HepG2 (cell line): ENCODE data around the gene SFI1. TPM values are rescaled to one million over a fixed set of nuclear protein-coding genes. Genes with fewer than 3 reads are reported as not detected.

Experiments
- ATRX ChIP-seq: sonication (generic); formaldehyde crosslinking; IDR thresholded peaks from 2 replicates; pipeline ENCODE4 v1.4.0; 2020; ENCODE audit warnings: missing genetic modification reagents, borderline replicate concordance
- HNF4A ChIP-seq: sonication (generic); formaldehyde crosslinking; IDR thresholded peaks from 2 replicates; pipeline ENCODE4 v1.4.0; 2020; ENCODE audit warnings: missing genetic modification reagents
- MEIS2 ChIP-seq: sonication (generic); formaldehyde crosslinking; IDR thresholded peaks from 2 replicates; pipeline ENCODE4 v1.9.0; 2021; ENCODE audit warnings: mild to moderate bottlenecking, missing genetic modification reagents
- NFKBIZ ChIP-seq: IDR thresholded peaks from 2 replicates; pipeline ENCODE4 v1.6.1; 2018; ENCODE audit warnings: missing genetic modification reagents, missing compliant biosample characterization
- PRMT3 ChIP-seq: sonication (generic); formaldehyde crosslinking; IDR thresholded peaks from 2 replicates; pipeline ENCODE4 v1.8.1; 2022; ENCODE audit warnings: low read depth, mild to moderate bottlenecking, moderate library complexity, missing genetic modification reagents, borderline replicate concordance
- RAD51 ChIP-seq: fragments of 450-650 bp; IDR thresholded peaks from 2 replicates; pipeline ENCODE4 v1.6.1; 2016; ENCODE audit warnings: borderline replicate concordance
- REL ChIP-seq: sonication (generic); formaldehyde crosslinking; conservative IDR thresholded peaks from 2 replicates; pipeline ENCODE4 v1.8.0; 2022; ENCODE audit warnings: mild to moderate bottlenecking, missing genetic modification reagents, moderate library complexity
- RXRA ChIP-seq: sonication (generic); formaldehyde crosslinking; IDR thresholded peaks from 2 replicates; pipeline ENCODE4 v1.5.1; 2020; ENCODE audit warnings: missing genetic modification reagents
- TAF1 ChIP-seq: sonication (generic); formaldehyde crosslinking; IDR thresholded peaks from 2 replicates; pipeline ENCODE4 v1.4.0; 2020; ENCODE audit warnings: missing genetic modification reagents
- TCF7 ChIP-seq: sonication (generic); IDR thresholded peaks from 2 replicates; pipeline ENCODE4 v1.6.1; 2016; ENCODE audit warnings: antibody characterized with exemption, low read depth
- TFE3 ChIP-seq: IDR thresholded peaks from 2 replicates; pipeline ENCODE4 v1.6.1; 2016
- TRIM22 ChIP-seq: fragments of 450-650 bp; IDR thresholded peaks from 2 replicates; pipeline ENCODE4 v1.6.1; 2017
- TRIM24 ChIP-seq: sonication (generic); formaldehyde crosslinking; IDR thresholded peaks from 2 replicates; pipeline ENCODE4 v1.8.0; 2022; ENCODE audit warnings: mild to moderate bottlenecking, missing genetic modification reagents
- ZBTB20 ChIP-seq: sonication (generic); formaldehyde crosslinking; IDR thresholded peaks from 2 replicates; pipeline ENCODE4 v1.8.1; 2023; ENCODE audit warnings: missing genetic modification reagents, low read depth, mild to moderate bottlenecking, borderline replicate concordance
- ZBTB43 ChIP-seq: sonication (generic); formaldehyde crosslinking; conservative IDR thresholded peaks from 2 replicates; pipeline ENCODE4 v1.4.0; 2020; ENCODE audit warnings: missing genetic modification reagents
- ZGPAT ChIP-seq: IDR thresholded peaks from 2 replicates; pipeline ENCODE4 v1.6.1; 2016; ENCODE audit warnings: mild to moderate bottlenecking
- ZNF10 ChIP-seq: sonication (generic); formaldehyde crosslinking; IDR thresholded peaks from 2 replicates; pipeline ENCODE4 v1.4.0; 2020; ENCODE audit warnings: mild to moderate bottlenecking, low read depth, missing genetic modification reagents, borderline replicate concordance
- ZNF274 ChIP-seq: sonication (generic); formaldehyde crosslinking; IDR thresholded peaks from 2 replicates; pipeline ENCODE4 v1.5.1; 2020; ENCODE audit warnings: mild to moderate bottlenecking, missing genetic modification reagents
- ZNF34 ChIP-seq: sonication (generic); formaldehyde crosslinking; IDR thresholded peaks from 2 replicates; pipeline ENCODE4 v1.4.0; 2020; ENCODE audit warnings: mild to moderate bottlenecking, missing genetic modification reagents, borderline replicate concordance
- ZNF704 ChIP-seq: sonication (generic); formaldehyde crosslinking; IDR thresholded peaks from 2 replicates; pipeline ENCODE4 v1.8.1; 2023; ENCODE audit warnings: mild to moderate bottlenecking, inconsistent platforms, moderate library complexity, missing genetic modification reagents, borderline replicate concordance
- ZNF784 ChIP-seq: sonication (generic); formaldehyde crosslinking; IDR thresholded peaks from 2 replicates; pipeline ENCODE4 v1.5.1; 2020; ENCODE audit warnings: missing genetic modification reagents, mild to moderate bottlenecking, borderline replicate concordance
- ZNF891 ChIP-seq: sonication (generic); formaldehyde crosslinking; IDR thresholded peaks from 2 replicates; pipeline ENCODE4 v1.5.0; 2020; ENCODE audit warnings: mild to moderate bottlenecking, missing genetic modification reagents
- polyA plus RNA-seq, 8 experiments: library from polyadenylated mRNA; depleted of rRNA in 3 of 8; stranded (reverse) in 7 of 8; unstranded in 1 of 8; fragments of >200 nt; fragmentation: Illumina TruSeq in 4 of 8; extraction: Trizol in 4 of 8; gene quantifications; 2 replicates each; pipeline versions ENCODE4 v1.2.1 to v1.2.3, GENCODE V29; 2011 to 2016; ENCODE audit warnings: low read depth in 4 of 8, missing spikeins in 1 of 8, mixed read lengths in 1 of 8; ENCODE audit not compliant: insufficient read depth in 1 of 8
- total RNA-seq, 5 experiments: library from RNA; depleted of rRNA; stranded (reverse); fragments of >200 nt; fragmentation: Illumina TruSeq; extraction: Trizol; gene quantifications; 2 replicates each; pipeline ENCODE4 v1.2.3, GENCODE V29; 2016; ENCODE audit warnings: low read depth in 1 of 5

The SFI1 gene
- total and polyA plus RNA-seq, 2 of the 13 experiments (the other 11 are each of a cell fraction or from before 2014, with no cell fraction given): 20.5 to 40.1 TPM

GRCh38 chr22:31604746-31605705 is 108.7 kb downstream of the SFI1 start (continued):
- TF ChIP-seq ZNF10 (CRISPR knock-in tag) (no peak), ZBTB20 (CRISPR knock-in tag) (no peak), TAF1 (CRISPR knock-in tag) (no peak), PRMT3 (no peak), ZNF891 (CRISPR knock-in tag) (no peak), TFE3 (CRISPR knock-in tag) (no peak), RXRA (CRISPR knock-in tag) (no peak), TRIM24 (CRISPR knock-in tag) (no peak), REL (CRISPR knock-in tag) (no peak), MEIS2 (CRISPR knock-in tag) (no peak), ZNF784 (CRISPR knock-in tag) (no peak), ZGPAT (CRISPR knock-in tag) (no peak), TRIM22 (no peak), ATRX (CRISPR knock-in tag) (no peak), HNF4A (CRISPR knock-in tag) (peak; percentile 76), RAD51 (no peak), NFKBIZ (no peak), TCF7 (no peak), ZBTB43 (CRISPR knock-in tag) (no peak), ZNF34 (no peak), ZNF274 (CRISPR knock-in tag) (no peak), ZNF704 (CRISPR knock-in tag) (no peak)
